HepG2 (cell line): Measurements from ENCODE around the gene GRID1. TPM values are rescaled to one million over a fixed set of nuclear protein-coding genes. Genes with fewer than 3 reads are reported as not detected.

Experiments used
- KAT7 ChIP-seq: IDR thresholded peaks from 2 replicates; pipeline ENCODE4 v1.6.1; 2018; ENCODE audit warnings: borderline replicate concordance, missing compliant biosample characterization
- polyA plus RNA-seq, 8 experiments: library from polyadenylated mRNA; depleted of rRNA in 3 of 8; stranded (reverse) in 7 of 8; unstranded in 1 of 8; fragments of >200 nt; fragmentation: Illumina TruSeq in 4 of 8; extraction: Trizol in 4 of 8; gene quantifications; 2 replicates each; pipeline versions ENCODE4 v1.2.1 to v1.2.3, GENCODE V29; 2011 to 2016; ENCODE audit warnings: low read depth in 4 of 8, missing spikeins in 1 of 8, mixed read lengths in 1 of 8; ENCODE audit not compliant: insufficient read depth in 1 of 8
- total RNA-seq, 5 experiments: library from RNA; depleted of rRNA; stranded (reverse); fragments of >200 nt; fragmentation: Illumina TruSeq; extraction: Trizol; gene quantifications; 2 replicates each; pipeline ENCODE4 v1.2.3, GENCODE V29; 2016; ENCODE audit warnings: low read depth in 1 of 5
- TF ChIP-seq, protein P1 (sequence below): sonication (generic); formaldehyde crosslinking; IDR thresholded peaks from 2 replicates; pipeline ENCODE4 v1.4.0; 2020; ENCODE audit warnings: mild to moderate bottlenecking, missing genetic modification reagents

Gene GRID1
- total and polyA plus RNA-seq, 2 of the 13 experiments (the other 11 are each of a cell fraction or from before 2014, with no cell fraction given) = 0.05 TPM; not detected in 1

DNA sequence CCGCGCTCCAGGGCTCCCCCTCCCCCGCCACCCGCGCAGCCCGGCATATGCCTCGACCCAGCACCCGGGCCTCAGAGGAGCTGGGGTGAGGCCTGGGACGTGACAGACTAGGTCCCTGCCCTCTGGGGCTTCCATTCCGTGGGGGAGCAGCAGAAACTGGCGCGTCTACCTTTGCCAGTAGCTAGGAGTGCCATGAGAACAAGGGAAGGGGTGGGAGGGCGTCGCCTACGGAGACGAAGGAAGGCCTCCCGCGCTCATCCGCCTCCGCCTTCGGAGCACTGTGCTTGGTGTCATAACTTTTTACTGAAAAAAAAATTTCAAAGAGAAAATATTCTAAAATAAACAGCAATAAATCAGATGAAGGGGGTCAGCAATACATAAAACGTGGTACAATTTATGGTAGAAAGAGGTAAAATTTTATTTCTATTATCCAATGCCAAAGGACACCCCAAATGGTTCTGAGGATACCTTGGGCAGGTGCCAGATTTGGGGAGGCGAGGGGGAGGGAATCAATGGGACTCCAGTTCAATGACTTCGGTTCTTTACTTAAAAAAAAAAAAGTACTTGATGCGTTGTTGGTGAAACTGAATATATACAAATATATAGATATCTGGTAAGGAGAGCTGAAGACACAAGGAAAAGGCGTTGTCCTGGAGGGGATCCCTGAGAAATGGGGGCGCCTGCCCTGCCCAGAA, 35.1 kb upstream of the GRID1 start (continued):
- TF ChIP-seq, protein P1, sequence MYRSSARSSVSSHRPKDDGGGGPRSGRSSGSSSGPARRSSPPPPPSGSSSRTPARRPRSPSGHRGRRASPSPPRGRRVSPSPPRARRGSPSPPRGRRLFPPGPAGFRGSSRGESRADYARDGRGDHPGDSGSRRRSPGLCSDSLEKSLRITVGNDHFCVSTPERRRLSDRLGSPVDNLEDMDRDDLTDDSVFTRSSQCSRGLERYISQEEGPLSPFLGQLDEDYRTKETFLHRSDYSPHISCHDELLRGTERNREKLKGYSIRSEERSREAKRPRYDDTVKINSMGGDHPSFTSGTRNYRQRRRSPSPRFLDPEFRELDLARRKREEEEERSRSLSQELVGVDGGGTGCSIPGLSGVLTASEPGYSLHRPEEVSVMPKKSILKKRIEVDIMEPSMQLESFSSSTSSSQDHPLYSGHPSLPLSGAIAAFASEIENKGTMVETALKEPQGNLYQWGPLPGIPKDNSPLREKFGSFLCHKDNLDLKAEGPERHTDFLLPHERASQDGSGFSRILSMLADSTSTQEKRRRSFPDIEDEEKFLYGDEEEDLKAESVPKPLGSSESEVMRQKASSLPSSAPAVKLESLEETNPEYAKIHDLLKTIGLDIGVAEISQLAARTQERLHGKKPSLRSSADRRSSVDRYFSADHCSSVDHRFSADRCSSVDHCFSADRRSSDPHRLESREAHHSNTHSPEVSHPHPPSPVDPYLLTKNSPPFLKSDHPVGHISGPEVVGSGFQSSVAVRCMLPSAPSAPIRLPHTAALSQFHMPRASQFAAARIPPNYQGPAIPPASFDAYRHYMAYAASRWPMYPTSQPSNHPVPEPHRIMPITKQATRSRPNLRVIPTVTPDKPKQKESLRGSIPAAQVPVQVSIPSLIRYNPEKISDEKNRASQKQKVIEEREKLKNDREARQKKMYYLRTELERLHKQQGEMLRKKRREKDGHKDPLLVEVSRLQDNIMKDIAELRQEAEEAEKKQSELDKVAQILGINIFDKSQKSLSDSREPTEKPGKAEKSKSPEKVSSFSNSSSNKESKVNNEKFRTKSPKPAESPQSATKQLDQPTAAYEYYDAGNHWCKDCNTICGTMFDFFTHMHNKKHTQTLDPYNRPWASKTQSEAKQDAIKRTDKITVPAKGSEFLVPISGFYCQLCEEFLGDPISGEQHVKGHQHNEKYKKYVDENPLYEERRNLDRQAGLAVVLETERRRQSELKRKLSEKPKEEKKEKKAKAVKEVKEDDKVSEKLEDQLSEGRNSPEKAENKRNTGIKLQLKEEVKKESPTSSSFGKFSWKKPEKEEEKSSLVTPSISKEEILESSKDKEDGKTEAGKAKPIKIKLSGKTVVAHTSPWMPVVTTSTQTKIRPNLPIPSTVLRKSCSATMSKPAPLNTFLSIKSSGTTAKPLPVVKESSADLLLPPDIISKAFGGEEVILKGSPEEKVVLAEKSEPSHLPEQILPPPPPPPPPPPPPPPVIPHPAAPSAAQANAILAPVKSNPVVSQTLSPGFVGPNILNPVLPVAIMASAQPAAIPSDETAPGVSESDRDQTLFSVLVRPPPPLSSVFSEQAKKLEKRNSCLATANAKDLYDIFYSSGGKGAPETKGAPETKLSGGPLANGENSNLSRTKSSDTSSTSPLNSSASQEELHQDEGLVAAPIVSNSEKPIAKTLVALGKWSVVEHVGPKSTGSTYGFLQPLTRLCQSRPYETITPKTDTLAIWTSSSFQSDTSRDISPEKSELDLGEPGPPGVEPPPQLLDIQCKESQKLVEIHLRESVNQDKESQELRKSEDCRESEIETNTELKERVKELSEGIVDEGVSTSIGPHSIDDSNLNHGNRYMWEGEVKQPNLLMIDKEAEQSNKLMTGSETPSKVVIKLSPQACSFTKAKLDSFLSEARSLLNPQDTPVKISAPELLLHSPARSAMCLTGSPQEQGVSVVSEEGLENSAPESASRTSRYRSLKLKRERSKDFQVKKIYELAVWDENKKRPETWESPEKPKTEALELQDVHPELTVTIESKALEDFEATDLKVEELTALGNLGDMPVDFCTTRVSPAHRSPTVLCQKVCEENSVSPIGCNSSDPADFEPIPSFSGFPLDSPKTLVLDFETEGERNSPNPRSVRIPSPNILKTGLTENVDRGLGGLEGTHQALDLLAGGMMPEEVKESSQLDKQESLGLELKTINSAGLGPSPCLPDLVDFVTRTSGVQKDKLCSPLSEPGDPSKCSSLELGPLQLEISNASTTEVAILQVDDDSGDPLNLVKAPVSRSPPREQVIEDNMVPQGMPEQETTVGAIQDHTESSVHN (CRISPR knock-in tag) = no peak
- TF ChIP-seq KAT7 (CRISPR knock-in tag) = no peak
